K562 (cell line): Measurements from ENCODE around the gene AQP9. TPM values are rescaled to one million over a fixed set of nuclear protein-coding genes. Genes with fewer than 3 reads are reported as not detected.
A peak's percentile ranks its signal among the peaks of the same experiment; 100 is the strongest.

Experiments
- AFF4 ChIP-seq: sonication (generic); formaldehyde crosslinking; IDR thresholded peaks from 2 replicates; pipeline ENCODE4 v1.8.0; 2023; ENCODE audit warnings: mild to moderate bottlenecking, missing genetic modification reagents
- C11orf30 ChIP-seq: fragments of 450-650 bp; IDR thresholded peaks from 2 replicates; pipeline ENCODE4 v1.6.1; 2016; ENCODE audit warnings: low read depth, mild to moderate bottlenecking
- CEBPG ChIP-seq, 3 experiments: fragments of 200-800 bp in 1 of 3; sonication (Bioruptor generic) in 1 of 3; sonication (generic) in 1 of 3; formaldehyde crosslinking in 1 of 3; IDR thresholded peaks in 2 of 3; conservative IDR thresholded peaks in 1 of 3; 2 replicates each; pipeline versions ENCODE4 v1.6.1 to v1.8.0; 2016 to 2022; ENCODE audit warnings: missing compliant biosample characterization in 2 of 3, missing genetic modification characterization in 2 of 3, mild to moderate bottlenecking in 1 of 3, missing genetic modification reagents in 1 of 3
- EHMT2 ChIP-seq: fragments of 450-650 bp; IDR thresholded peaks from 2 replicates; pipeline ENCODE4 v1.6.1; 2018; ENCODE audit warnings: antibody characterized with exemption
- GMEB1 ChIP-seq: fragments of 250-450 bp; sonication (Bioruptor Pico); IDR thresholded peaks from 2 replicates; pipeline ENCODE4 v1.4.0; 2020; ENCODE audit warnings: mild to moderate bottlenecking
- HDAC6 ChIP-seq: IDR thresholded peaks from 2 replicates; pipeline ENCODE4 v1.6.1; 2012; ENCODE audit warnings: low read depth, mild to moderate bottlenecking, control low read depth, inconsistent platforms, low read length, moderate library complexity
- KDM5B ChIP-seq: fragments of 200-600 bp; sonication (generic); IDR thresholded peaks from 2 replicates; pipeline ENCODE4 v1.6.1; 2012; ENCODE audit warnings: low read depth, mild to moderate bottlenecking, moderate library complexity, low read length, control low read depth, inconsistent platforms; ENCODE audit not compliant: insufficient replicate concordance
- LCOR ChIP-seq: sonication (generic); formaldehyde crosslinking; IDR thresholded peaks from 2 replicates; pipeline ENCODE4 v1.8.0; 2022; ENCODE audit warnings: mild to moderate bottlenecking, missing genetic modification reagents
- LEF1 ChIP-seq: fragments of 450-650 bp; IDR thresholded peaks from 2 replicates; pipeline ENCODE4 v1.6.1; 2016; ENCODE audit warnings: mild to moderate bottlenecking
- NRF1 ChIP-seq, 2 experiments: fragments of 450-650 bp; IDR thresholded peaks in 1 of 2; conservative IDR thresholded peaks in 1 of 2; 2 replicates each; pipeline ENCODE4 v1.6.1; 2014; ENCODE audit warnings: mild to moderate bottlenecking in 2 of 2
- PRDM10 ChIP-seq: fragments of 450-650 bp; IDR thresholded peaks from 2 replicates; pipeline ENCODE4 v1.6.1; 2018; ENCODE audit not compliant: partially characterized antibody
- RBFOX2 ChIP-seq: fragments of 200-400 bp; formaldehyde crosslinking; IDR thresholded peaks from 2 replicates; pipeline ENCODE4 v1.6.1; 2017; ENCODE audit warnings: low read depth, mild to moderate bottlenecking, low read length, moderate library complexity
- TAL1 ChIP-seq: fragments of 450-650 bp; IDR thresholded peaks from 2 replicates; pipeline ENCODE4 v1.6.1; 2016; ENCODE audit warnings: mild to moderate bottlenecking
- TCF7L2 ChIP-seq: fragments of 150-350 bp; IDR thresholded peaks from 2 replicates; pipeline ENCODE4 v1.6.1; 2016; ENCODE audit warnings: low read depth, mild to moderate bottlenecking, low read length, moderate library complexity
- TEAD4 ChIP-seq, 2 experiments: sonication (generic) in 1 of 2; formaldehyde crosslinking in 1 of 2; IDR thresholded peaks; 2 replicates each; pipeline versions ENCODE4 v1.6.1 to v1.8.0; 2012 to 2022; ENCODE audit warnings: borderline replicate concordance in 1 of 2, inconsistent platforms in 1 of 2, low read length in 1 of 2, mild to moderate bottlenecking in 1 of 2, missing genetic modification reagents in 1 of 2
- ZNF217 ChIP-seq: sonication (generic); formaldehyde crosslinking; IDR thresholded peaks from 2 replicates; pipeline ENCODE4 v1.8.0; 2022; ENCODE audit warnings: mild to moderate bottlenecking, missing genetic modification reagents
- polyA plus RNA-seq, 8 experiments: library from polyadenylated mRNA; depleted of rRNA in 4 of 8; stranded (reverse) in 5 of 8; unstranded in 3 of 8; fragments of >200 nt; fragmentation: Nextera tagmentation in 2 of 8; fragmentation: Illumina TruSeq in 1 of 8; extraction: Ambion mirVana in 2 of 8; extraction: Trizol in 1 of 8; gene quantifications; 2 replicates each; pipeline versions ENCODE4 v1.2.1 to v1.2.3, GENCODE V29; 2011 to 2014; ENCODE audit warnings: inconsistent platforms in 1 of 8, missing spikeins in 1 of 8
- total RNA-seq, 7 experiments: library from RNA; depleted of rRNA in 6 of 7; stranded (reverse); fragments of >200 nt in 6 of 7; fragmentation: Illumina TruSeq in 2 of 7; extraction: Trizol in 2 of 7; gene quantifications; 2 replicates each; pipeline versions ENCODE4 v1.2.1 to v1.2.3, GENCODE V29; 2011 to 2021; ENCODE audit warnings: low replicate concordance in 1 of 7

Gene AQP9
- total and polyA plus RNA-seq, 9 of the 15 experiments (the other 6 are each of a cell fraction or from before 2014, with no cell fraction given), result 0.04 to 0.33 (median 0.07) TPM; not detected in 4

- TF ChIP-seq RBFOX2, result no peak
- TF ChIP-seq NRF1 (conservative IDR thresholded peaks at IDR 0.05 in 1 of 2, IDR thresholded peaks at IDR 0.05 in 1 of 2), result no peak
- no peak for TF ChIP-seq LCOR (CRISPR knock-in tag)
- TF ChIP-seq HDAC6, result no peak
- peak; percentile 56; the same call in 1 of the 2 replicates for TF ChIP-seq TEAD4 (IDR thresholded peaks at IDR 0.05; ENCODE audit: low read length)
- no peak for TF ChIP-seq TEAD4 (CRISPR knock-in tag; IDR thresholded peaks at IDR 0.05; ENCODE audit: borderline replicate concordance)
- no peak for TF ChIP-seq TCF7L2
- no peak for TF ChIP-seq PRDM10
- no peak for TF ChIP-seq EHMT2
- no peak for TF ChIP-seq LEF1
- TF ChIP-seq CEBPG (CRISPR knock-in tag; IDR thresholded peaks at IDR 0.05), result no peak
- TF ChIP-seq CEBPG (tag; conservative IDR thresholded peaks at IDR 0.05 in 1 of 2, IDR thresholded peaks at IDR 0.05 in 1 of 2), result no peak
- no peak for TF ChIP-seq C11orf30
- TF ChIP-seq GMEB1 (CRISPR knock-in tag), result no peak
- TF ChIP-seq TAL1, result 0 out of 2 replicates have a peak, but pooled peaks have one; percentile 27
- TF ChIP-seq ZNF217 (CRISPR knock-in tag), result no peak
- TF ChIP-seq KDM5B, result no peak
- no peak for TF ChIP-seq AFF4 (CRISPR knock-in tag)
Observed at GRCh38 chr15:58189148-58189811, 51.1 kb downstream of the AQP9 start (continued).
